HCT116 (cell line): ENCODE data around the gene CRYBA4. TPM values are rescaled to one million over a fixed set of nuclear protein-coding genes. Genes with fewer than 3 reads are reported as not detected.

ENCODE experiments used
- ATAC-seq: fragments of 200-7000 bp; cut with Tn5 transposase; 2 replicates; pipeline ENCODE4 v1.9.1; 2020; ENCODE audit warnings: mild to moderate bottlenecking, moderate library complexity
- BruUV-seq: library from RNA; stranded (reverse); fragments of 400-500 nt; replicated peaks from 2 replicates; lab custom pipeline; 2021; lab: Mats Ljungman, UMichigan
- CTCF ChIA-PET: fragments of 300-600 bp; sonication (Branson Sonifier 250); formaldehyde crosslinking; loops from one replicate; lab custom pipeline; 2021; ENCODE audit warnings: antibody characterized with exemption; lab: Charles Lee
- POLR2A ChIA-PET: fragments of 300-600, 350-600 bp; sonication (Branson Sonifier 250); formaldehyde crosslinking; loops from one replicate; lab custom pipeline; 2021; ENCODE audit warnings: antibody characterized with exemption; lab: Charles Lee
- RAD21 ChIA-PET, 2 experiments: fragments of 300-600 bp; sonication (Branson Sonifier 250); formaldehyde crosslinking; loops; one replicate each; lab custom pipeline; 2023; ENCODE audit warnings: low total read pairs in 2 of 2; ENCODE audit not compliant: uncharacterized antibody in 2 of 2, unreplicated experiment in 2 of 2, low non-redundant PET in 1 of 2; lab: Charles Lee
- DNase-seq: peaks from one replicate; pipeline ENCODE4 v3.0.0-alpha.2; 2010; ENCODE audit warnings: low read depth, low spot score
- H2AFZ ChIP-seq: fragments of 200-600 bp; shearing (Covaris generic), sonication (generic); 2 replicates; pipeline ENCODE4 v1.6.1; 2017; ENCODE audit warnings: low read depth, mixed run types, mixed read lengths, antibody characterized with exemption, low read length; ENCODE audit not compliant: poor library complexity, severe bottlenecking
- H3K27ac ChIP-seq: 2 replicates; pipeline ENCODE4 v1.5.1; 2012; ENCODE audit warnings: low read depth, low read length
- H3K27me3 ChIP-seq: fragments of 200-600 bp; sonication (generic); 2 replicates; pipeline ENCODE4 v1.6.1; 2016; ENCODE audit warnings: mixed run types, low read length, mixed read lengths; ENCODE audit not compliant: insufficient read depth
- H3K36me3 ChIP-seq, 2 experiments: fragments of 200-500 bp in 1 of 2; fragments of 200-600 bp in 1 of 2; sonication (Bioruptor generic) in 1 of 2; sonication (generic) in 1 of 2; 2 replicates each; pipeline versions ENCODE4 v1.5.1 to v1.6.1; 2014 to 2016; ENCODE audit warnings: low read length in 2 of 2, inconsistent platforms in 1 of 2, mixed read lengths in 1 of 2, mixed run types in 1 of 2; ENCODE audit not compliant: insufficient read depth in 2 of 2, control insufficient read depth in 1 of 2
- H3K4me1 ChIP-seq, 2 experiments: fragments of 200-600 bp in 1 of 2; sonication (generic) in 1 of 2; 2 replicates each; pipeline versions ENCODE4 v1.5.1 to v1.6.1; 2012 to 2017; ENCODE audit warnings: low read length in 2 of 2, inconsistent platforms in 1 of 2, mild to moderate bottlenecking in 1 of 2, mixed read lengths in 1 of 2, mixed run types in 1 of 2, moderate library complexity in 1 of 2; ENCODE audit not compliant: insufficient read depth in 2 of 2, control insufficient read depth in 1 of 2
- H3K4me2 ChIP-seq: fragments of 200-600 bp; sonication (generic); 2 replicates; pipeline ENCODE4 v1.6.1; 2017; ENCODE audit warnings: mixed run types, low read length, mixed read lengths
- H3K4me3 ChIP-seq, 2 experiments: fragments of 200-600 bp in 1 of 2; sonication (generic) in 1 of 2; replicated peaks in 1 of 2; 2 replicates each; pipeline ENCODE4 v1.5.1; 2011 to 2016; ENCODE audit warnings: low read length in 2 of 2, control low read depth in 1 of 2, low read depth in 1 of 2, mild to moderate bottlenecking in 1 of 2, mixed read lengths in 1 of 2, mixed run types in 1 of 2
- H3K79me2 ChIP-seq: fragments of 200-600 bp; sonication (generic); 2 replicates; pipeline ENCODE4 v1.6.1; 2017; ENCODE audit warnings: mild to moderate bottlenecking, mixed run types, low read length, moderate library complexity, mixed read lengths; ENCODE audit not compliant: insufficient read depth
- H3K9ac ChIP-seq: fragments of 200-600 bp; sonication (generic); 2 replicates; pipeline ENCODE4 v1.6.1; 2016; ENCODE audit warnings: low read length, mixed read lengths
- H3K9me2 ChIP-seq: fragments of 200-600 bp; sonication (generic), shearing (Covaris generic); 2 replicates; pipeline ENCODE4 v1.6.1; 2017; ENCODE audit warnings: mixed run types, mild to moderate bottlenecking, moderate library complexity; ENCODE audit not compliant: insufficient read depth
- H3K9me3 ChIP-seq, 2 experiments: fragments of 200-500 bp in 1 of 2; fragments of 200-600 bp in 1 of 2; sonication (Bioruptor generic) in 1 of 2; sonication (generic) in 1 of 2; 2 replicates each; pipeline ENCODE4 v1.6.1; 2014 to 2017; ENCODE audit warnings: low read length in 2 of 2, mixed read lengths in 2 of 2, inconsistent platforms in 1 of 2, low read depth in 1 of 2, mild to moderate bottlenecking in 1 of 2, mixed run types in 1 of 2, moderate library complexity in 1 of 2; ENCODE audit not compliant: control insufficient read depth in 1 of 2, insufficient read depth in 1 of 2
- H4K20me1 ChIP-seq: fragments of 200-600 bp; sonication (generic), shearing (Covaris generic); 2 replicates; pipeline ENCODE4 v1.6.1; 2017; ENCODE audit warnings: mixed run types, mild to moderate bottlenecking, moderate library complexity; ENCODE audit not compliant: insufficient read depth
- ATF3 ChIP-seq: IDR thresholded peaks from 2 replicates; pipeline ENCODE4 v1.6.1; 2012
- CBX3 ChIP-seq: IDR thresholded peaks from 2 replicates; pipeline ENCODE4 v1.6.1; 2012; ENCODE audit warnings: low read depth
- CEBPB ChIP-seq: IDR thresholded peaks from 2 replicates; pipeline ENCODE4 v1.6.1; 2012; ENCODE audit warnings: low read depth
- CTCF ChIP-seq, 3 experiments: fragments of 200-600 bp in 1 of 3; sonication (generic) in 1 of 3; IDR thresholded peaks in 2 of 3; conservative IDR thresholded peaks in 1 of 3; 2 replicates each; pipeline ENCODE4 v1.5.1; 2012 to 2017; ENCODE audit warnings: low read depth in 2 of 3, low read length in 2 of 3, antibody characterized with exemption in 1 of 3, borderline replicate concordance in 1 of 3, control low read depth in 1 of 3, mild to moderate bottlenecking in 1 of 3, mixed read lengths in 1 of 3, mixed run types in 1 of 3, moderate library complexity in 1 of 3; ENCODE audit not compliant: insufficient read depth in 1 of 3
- EGR1 ChIP-seq: IDR thresholded peaks from 2 replicates; pipeline ENCODE4 v1.6.1; 2012; ENCODE audit warnings: low read depth
- ELF1 ChIP-seq: IDR thresholded peaks from 2 replicates; pipeline ENCODE4 v1.6.1; 2012; ENCODE audit warnings: low read depth, borderline replicate concordance
- EZH2 ChIP-seq: fragments of 200-600 bp; sonication (generic); IDR thresholded peaks from 2 replicates; pipeline ENCODE4 v1.6.1; 2017; ENCODE audit warnings: antibody characterized with exemption, mixed run types
- MAX ChIP-seq: IDR thresholded peaks from 2 replicates; pipeline ENCODE4 v1.6.1; 2012
- POLR2AphosphoS5 ChIP-seq: IDR thresholded peaks from 2 replicates; pipeline ENCODE4 v1.6.1; 2011; ENCODE audit warnings: mild to moderate bottlenecking, low read depth, low read length, moderate library complexity
- RAD21 ChIP-seq: IDR thresholded peaks from 2 replicates; pipeline ENCODE4 v1.6.1; 2012; ENCODE audit warnings: low read depth, mild to moderate bottlenecking
- REST ChIP-seq: IDR thresholded peaks from 2 replicates; pipeline ENCODE4 v1.6.1; 2012; ENCODE audit warnings: low read depth
- SIN3A ChIP-seq: IDR thresholded peaks from 2 replicates; pipeline ENCODE4 v1.6.1; 2012; ENCODE audit warnings: low read depth
- SP1 ChIP-seq: IDR thresholded peaks from 2 replicates; pipeline ENCODE4 v1.6.1; 2012; ENCODE audit warnings: low read depth
- SRF ChIP-seq: IDR thresholded peaks from 2 replicates; pipeline ENCODE4 v1.6.1; 2012; ENCODE audit warnings: low read depth
- TCF7L2 ChIP-seq: IDR thresholded peaks from 2 replicates; pipeline ENCODE4 v1.7.0; 2011; ENCODE audit warnings: borderline replicate concordance, inconsistent platforms; ENCODE audit not compliant: insufficient read depth, insufficient read length; ENCODE audit errors: extremely low read depth
- YY1 ChIP-seq: IDR thresholded peaks from 2 replicates; pipeline ENCODE4 v1.6.1; 2011; ENCODE audit warnings: low read length, low read depth, moderate library complexity, mild to moderate bottlenecking; ENCODE audit not compliant: insufficient replicate concordance; ENCODE audit errors: extremely low read depth
- ZNF274 ChIP-seq: fragments of 200-500 bp; sonication (Bioruptor generic); IDR thresholded peaks from 2 replicates; pipeline ENCODE4 v1.6.1; 2014; ENCODE audit warnings: mild to moderate bottlenecking, low read depth, low read length, inconsistent platforms
- intact Hi-C: fragments of 100-400 bp; cut with micrococcal nuclease; formaldehyde crosslinking; loops from 2 replicates; pipeline ENCODE4 v1.10.0; 2022
- total RNA-seq: library from RNA; stranded (reverse); gene quantifications from one replicate; pipeline ENCODE4 v1.2.1, GENCODE V29; 2021; ENCODE audit not compliant: unreplicated experiment

The CRYBA4 gene
- total RNA-seq, 1 experiment from 2014 or later, result not detected

- Histone ChIP-seq H4K20me1 (no peaks in the 10 kb centered on the region), H3K27ac (no peak overlapping the region), H3K9me2 (no peaks in the 10 kb centered on the region), H3K4me3 (no peak overlapping the region), H3K4me2 (no peak overlapping the region), H3K27me3 (peaks cover 9% of the 10 kb centered on the region; the same call in 1 of the 2 replicates), H3K9me3 (no peaks in the 10 kb centered on the region), H2AFZ (no peak overlapping the region), H3K9ac (no peak overlapping the region), H3K4me1 (peaks cover 3 to 10% of the 10 kb centered on the region in 2 experiments; a peak in 3 of 4 replicates), H3K79me2 (no peaks in the 10 kb centered on the region), H3K36me3 (no peaks in the 10 kb centered on the region)
- ChIA-PET RAD21 (no interaction called here), POLR2A (no interaction called here), CTCF (interaction anchor here (1.6 kb wide), 1 partner anchor 17 kb away, joined by 5 read pairs; no protein-coding TSS in a partner anchor)
- no TSS peak for BruUV-seq
- DNase-seq, result no peak
- no peak for ATAC-seq
- TF ChIP-seq EGR1 (no peak), ELF1 (no peak), ATF3 (no peak), ZNF274 (no peak), SIN3A (no peak), SRF (no peak), YY1 (no peak), CTCF (IDR thresholded peaks at IDR 0.05 in 2 of 3, conservative IDR thresholded peaks at IDR 0.05 in 1 of 3; ENCODE audit: borderline replicate concordance in 1 of 3, insufficient read depth in 1 of 3, low read depth in 2 of 3, low read length in 2 of 3) (no peak), RAD21 (no peak), POLR2AphosphoS5 (no peak), MAX (no peak), REST (no peak), CBX3 (no peak), EZH2 (no peak), SP1 (no peak), CEBPB (no peak), TCF7L2 (no peak)
- intact Hi-C loops, result no loop called here
These were observed 27.0 kb downstream of the CRYBA4 start for GRCh38 chr22:26648528-26649388.
